Upper lobe of left lung (tissue), 6 donors: ENCODE data around the gene EBF4. TPM values are rescaled to one million over a fixed set of nuclear protein-coding genes. Genes with fewer than 3 reads are reported as not detected.

Experiments used
- ATAC-seq, 2 donors: fragments of 200-7000 bp; cut with Tn5 transposase; one replicate each; pipeline ENCODE4 v1.9.1; 2022; ENCODE audit warnings: mild to moderate bottlenecking in 2 of 2, moderate library complexity in 2 of 2; ENCODE audit not compliant: low FRiP score in 2 of 2
- DNase-seq, 2 donors: peaks; one replicate each; pipeline ENCODE4 v3.0.0-alpha.2; 2019 to 2020
- H3K27ac ChIP-seq, 4 donors: fragments of 200-600 bp; sonication (generic); one replicate each; pipeline ENCODE4 v1.5.1; 2016 to 2019
- H3K27me3 ChIP-seq, 4 donors: fragments of 200-600 bp; sonication (generic); one replicate each; pipeline ENCODE4 v1.5.1; 2017 to 2019
- H3K36me3 ChIP-seq, 4 donors: fragments of 200-600 bp; sonication (generic); one replicate each; pipeline ENCODE4 v1.5.1; 2016 to 2019
- H3K4me1 ChIP-seq, 4 donors: fragments of 200-600 bp; sonication (generic); one replicate each; pipeline ENCODE4 v1.5.1; 2018 to 2019
- H3K4me3 ChIP-seq, 4 donors: fragments of 200-600 bp; sonication (generic); one replicate each; pipeline ENCODE4 v1.5.1; 2017 to 2019; ENCODE audit warnings: mild to moderate bottlenecking in 2 of 4, moderate library complexity in 1 of 4
- H3K9me3 ChIP-seq, 4 donors: fragments of 200-600 bp; sonication (generic); one replicate each; pipeline ENCODE4 v1.5.1; 2018 to 2019
- CTCF ChIP-seq, 6 experiments: fragments of 450-650 bp in 4 of 6; fragments of 200-600 bp in 2 of 6; sonication (generic) in 2 of 6; IDR thresholded peaks; one replicate each; pipeline ENCODE4 v1.5.1; 2016 to 2019; ENCODE audit warnings: antibody characterized with exemption in 6 of 6
- EP300 ChIP-seq, 4 donors: sonication (generic); formaldehyde crosslinking; IDR thresholded peaks; one replicate each; pipeline ENCODE4 v1.5.1; 2017; ENCODE audit warnings: antibody characterized with exemption in 4 of 4, control low read depth in 2 of 4
- POLR2A ChIP-seq, 4 donors: fragments of 450-650 bp; IDR thresholded peaks; one replicate each; pipeline ENCODE4 v1.5.1; 2016 to 2017; ENCODE audit warnings: antibody characterized with exemption in 4 of 4, mild to moderate bottlenecking in 2 of 4
- POLR2AphosphoS5 ChIP-seq, 2 donors: sonication (generic); formaldehyde crosslinking; IDR thresholded peaks; one replicate each; pipeline ENCODE4 v1.5.1; 2017; ENCODE audit warnings: antibody characterized with exemption in 2 of 2
- WGBS, 2 donors: methylation state at CpG; one replicate each; pipeline ENCODE4 v1.1.5; 2017 to 2018; 5-methylcytosine and 5-hydroxymethylcytosine counted together
- total RNA-seq, 6 donors: library from RNA; depleted of rRNA in 4 of 6; stranded (reverse); fragments of >200 nt in 4 of 6; gene quantifications; one replicate each; pipeline versions ENCODE4 v1.1.0 to v1.2.1, GENCODE V29; 2016 to 2021
- donor health status: DM: no; HTN: no; CAD: no; lungs with moderate emphysema.
- donor health status: DM: no; HTN: yes; CAD: no; lungs with severe emphysema.

Gene EBF4
- total RNA-seq, 6 donors from 2014 or later, result 7.8 to 23.7 (median 12.9) TPM

DNA sequence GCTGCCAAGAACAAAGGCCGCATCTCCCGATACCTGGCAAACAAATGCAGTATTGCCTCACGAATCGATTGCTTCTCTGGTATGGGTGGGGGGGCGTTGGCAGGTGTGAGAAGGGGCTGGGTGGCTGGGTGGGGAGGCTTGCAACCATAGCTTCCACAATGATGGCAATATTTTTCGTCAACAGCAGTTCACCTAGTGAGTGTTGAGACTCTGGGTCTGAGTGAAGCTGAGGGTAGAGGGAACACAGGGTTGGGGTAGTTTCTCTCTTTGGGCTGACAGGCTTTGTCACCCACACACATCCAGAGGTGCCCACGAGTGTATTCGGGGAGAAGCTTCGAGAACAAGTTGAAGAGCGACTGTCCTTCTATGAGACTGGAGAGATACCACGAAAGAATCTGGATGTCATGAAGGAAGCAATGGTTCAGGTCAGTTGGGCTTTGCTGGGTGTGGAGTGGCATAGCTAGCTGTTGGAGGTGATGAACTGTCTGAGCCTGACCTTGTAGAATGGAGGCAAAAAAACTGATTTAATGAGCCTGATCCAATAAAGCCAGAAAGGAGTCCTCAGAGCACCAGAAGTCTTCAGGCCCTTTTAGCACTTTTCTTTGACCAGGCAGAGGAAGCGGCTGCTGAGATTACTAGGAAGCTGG lies 36.0 kb upstream of the EBF4 start:
- Histone ChIP-seq H3K9me3 (no peaks in the 10 kb centered on the region), H3K27ac (no peak overlapping the region), H3K4me3 (no peak overlapping the region), H3K36me3 (peaks cover 40 to 78% (median 72%) of the 10 kb centered on the region in 4 donors), H3K27me3 (no peaks in the 10 kb centered on the region), H3K4me1 (peaks cover 13 to 22% (median 17%) of the 10 kb centered on the region in 4 donors)
- no peak for TF ChIP-seq EP300 (IDR thresholded peaks at IDR 0.05)
- no peak for TF ChIP-seq POLR2A (IDR thresholded peaks at IDR 0.05)
- TF ChIP-seq POLR2AphosphoS5 (IDR thresholded peaks at IDR 0.05), result no peak
- no peak for TF ChIP-seq CTCF (IDR thresholded peaks at IDR 0.05)
- DNase-seq (no peak), ATAC-seq (no peak)
- WGBS, 2 donors, result 90 to 92% methylated on average over 12 of the region's 12 CpGs

DNA sequence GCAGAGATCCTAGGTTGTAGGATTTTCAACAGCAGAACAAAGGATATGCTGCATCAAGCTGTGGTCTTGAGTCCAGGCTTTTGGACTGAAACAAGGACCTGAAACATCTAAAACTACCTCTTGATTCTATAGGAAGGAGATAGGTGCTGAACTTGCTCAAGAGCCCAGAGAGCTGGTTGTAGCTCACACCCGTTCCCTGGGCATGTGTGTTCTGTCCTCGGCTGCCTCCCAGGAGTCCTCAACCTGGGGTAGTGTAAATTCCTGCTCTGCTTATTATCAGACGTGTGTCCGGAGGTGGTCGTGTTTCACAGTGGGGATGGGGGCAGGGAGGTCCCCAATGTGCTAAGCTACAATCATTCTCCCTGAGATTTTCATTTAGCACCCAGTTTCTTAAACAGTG lies 35.3 kb upstream of the EBF4 start:
- DNase-seq (no peak), ATAC-seq (no peak)
- peaks cover 40 to 85% (median 73%) of the 10 kb centered on the region in 4 donors for H3K36me3 ChIP-seq

DNA sequence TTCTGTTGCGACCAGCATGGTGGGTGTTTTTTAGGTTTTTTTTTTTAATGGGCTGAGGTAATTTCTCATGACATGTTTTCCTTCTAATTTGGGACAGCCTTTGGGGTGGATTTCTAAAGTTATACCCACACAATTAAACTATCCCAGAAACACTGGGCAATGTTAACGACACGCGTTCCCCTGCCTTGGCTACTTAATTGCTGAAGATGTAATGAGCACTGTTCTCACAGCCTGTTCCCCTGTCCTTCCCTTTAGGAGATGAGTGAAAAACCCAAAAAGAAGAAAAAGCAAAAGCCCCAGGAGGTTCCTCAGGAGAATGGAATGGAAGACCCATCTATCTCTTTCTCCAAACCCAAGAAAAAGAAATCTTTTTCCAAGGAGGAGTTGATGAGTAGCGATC lies 34.9 kb upstream of the EBF4 start:
- ATAC-seq (no peak), DNase-seq (no peak)
- Histone ChIP-seq H3K4me3 (no peak overlapping the region), H3K36me3 (peaks cover 40 to 87% (median 74%) of the 10 kb centered on the region in 4 donors), H3K27me3 (no peaks in the 10 kb centered on the region), H3K9me3 (no peaks in the 10 kb centered on the region), H3K4me1 (peaks cover 14 to 20% (median 16%) of the 10 kb centered on the region in 4 donors), H3K27ac (no peak overlapping the region)
- TF ChIP-seq POLR2A (IDR thresholded peaks at IDR 0.05) (no peak), CTCF (IDR thresholded peaks at IDR 0.05) (no peak), EP300 (IDR thresholded peaks at IDR 0.05) (no peak), POLR2AphosphoS5 (IDR thresholded peaks at IDR 0.05) (no peak)
- 77 to 89% methylated on average over 5 of the region's 5 CpGs for WGBS, 2 donors

More for the DNA sequence above, 35.3 kb upstream of the EBF4 start:
- TF ChIP-seq CTCF (IDR thresholded peaks at IDR 0.05), result no peak
- TF ChIP-seq POLR2AphosphoS5 (IDR thresholded peaks at IDR 0.05), result no peak
- Histone ChIP-seq H3K27me3 (no peaks in the 10 kb centered on the region), H3K9me3 (no peaks in the 10 kb centered on the region), H3K4me1 (peaks cover 13 to 20% (median 16%) of the 10 kb centered on the region in 4 donors), H3K27ac (no peak overlapping the region), H3K4me3 (no peak overlapping the region)
- WGBS, 2 donors, result 83 to 86% methylated on average over 5 of the region's 5 CpGs

DNA sequence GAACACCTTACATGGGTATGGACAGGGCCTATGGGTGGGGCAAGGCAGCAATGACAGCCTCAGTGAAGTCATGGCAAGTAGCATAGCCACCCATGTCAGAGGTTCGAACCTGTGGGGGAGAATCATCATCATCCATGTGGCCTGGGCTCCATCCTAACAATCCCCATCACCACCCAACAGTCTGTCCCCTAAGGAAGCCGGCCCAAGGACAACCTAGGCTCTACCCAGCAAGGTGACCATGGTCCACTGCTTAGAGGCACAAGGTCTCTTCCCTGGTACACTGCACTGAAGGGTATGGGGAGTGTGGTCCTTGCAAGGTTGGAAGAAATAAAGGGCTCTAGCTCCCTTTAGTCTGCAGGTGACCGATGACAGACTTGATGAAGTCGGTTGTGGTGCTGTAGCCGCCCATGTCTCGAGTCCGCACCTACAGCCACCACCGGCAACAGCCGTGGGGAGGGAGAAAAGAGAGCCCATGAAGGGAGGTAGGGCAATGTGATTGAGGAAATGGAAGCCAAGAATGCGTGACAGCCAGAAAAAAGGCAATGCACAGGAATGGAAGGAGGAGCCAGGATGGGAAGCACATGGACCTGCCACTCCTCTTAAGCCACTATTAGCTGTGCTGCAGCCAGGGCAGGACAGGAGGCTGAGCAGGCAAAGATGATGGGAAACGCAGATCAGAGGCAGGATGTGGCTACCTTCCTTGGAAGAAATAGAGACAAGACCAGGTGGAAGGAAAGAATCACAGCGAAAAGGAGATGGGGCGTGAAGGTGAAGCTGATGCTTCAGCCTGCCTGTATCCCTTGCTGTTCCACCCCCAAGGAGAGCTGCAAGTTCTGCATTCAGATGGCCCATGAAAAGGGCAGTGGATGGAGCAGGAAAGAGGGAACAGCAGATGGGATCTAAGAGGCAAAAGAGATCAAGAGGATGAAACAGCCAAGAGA lies 33.9 kb upstream of the EBF4 start:
- peaks cover 40 to 87% (median 74%) of the 10 kb centered on the region in 4 donors for H3K36me3 ChIP-seq

More for the DNA sequence above, 33.9 kb upstream of the EBF4 start:
- Histone ChIP-seq H3K27ac (no peak overlapping the region), H3K4me3 (no peak overlapping the region), H3K9me3 (no peaks in the 10 kb centered on the region), H3K4me1 (peaks cover 17 to 21% (median 19%) of the 10 kb centered on the region in 4 donors), H3K27me3 (no peaks in the 10 kb centered on the region)
- ATAC-seq (no peak), DNase-seq (no peak)
- TF ChIP-seq EP300 (IDR thresholded peaks at IDR 0.05) (no peak), POLR2A (IDR thresholded peaks at IDR 0.05) (no peak), POLR2AphosphoS5 (IDR thresholded peaks at IDR 0.05) (no peak), CTCF (IDR thresholded peaks at IDR 0.05) (no peak)
- WGBS, 2 donors, result 77 to 84% methylated on average over 11 to 13 of the region's 13 CpGs
